WTC11 (cell line): Measurements from ENCODE around the gene SNTB2. TPM values are rescaled to one million over a fixed set of nuclear protein-coding genes. Genes with fewer than 3 reads are reported as not detected.

Experiments
- ATAC-seq: fragments of 200-7000 bp; cut with Tn5 transposase; 2 replicates; pipeline ENCODE4 v1.10.0; 2021; ENCODE audit warnings: mild to moderate bottlenecking, moderate library complexity
- CTCF ChIA-PET: fragments of 300-600 bp; sonication (Branson Sonifier 250); formaldehyde crosslinking; loops from one replicate; lab custom pipeline; 2021; ENCODE audit warnings: antibody characterized with exemption; lab: Charles Lee
- POLR2A ChIA-PET: fragments of 350-600 bp; sonication (Branson Sonifier 250); formaldehyde crosslinking; loops from one replicate; lab custom pipeline; 2021; ENCODE audit warnings: antibody characterized with exemption; lab: Charles Lee
- DNase-seq: peaks from one replicate; pipeline ENCODE4 v3.0.0; 2021; ENCODE audit warnings: low spot score
- H3K27ac Mint-ChIP-seq: 2 replicates; pipeline ENCODE4 v1.8.0; 2021; ENCODE audit warnings: mixed read lengths
- H3K27me3 Mint-ChIP-seq: 2 replicates; pipeline ENCODE4 v1.8.0; 2021; ENCODE audit warnings: low read depth, mild to moderate bottlenecking, moderate library complexity, mixed read lengths
- H3K36me3 Mint-ChIP-seq: 2 replicates; pipeline ENCODE4 v1.8.0; 2021; ENCODE audit warnings: mixed read lengths
- H3K4me1 Mint-ChIP-seq: 2 replicates; pipeline ENCODE4 v1.8.0; 2022; ENCODE audit warnings: mixed read lengths
- H3K4me3 Mint-ChIP-seq: 2 replicates; pipeline ENCODE4 v1.8.0; 2021; ENCODE audit warnings: mild to moderate bottlenecking, moderate library complexity, mixed read lengths
- H3K9me3 Mint-ChIP-seq: 2 replicates; pipeline ENCODE4 v1.8.0; 2021; ENCODE audit warnings: mixed read lengths
- GABPB1 ChIP-seq: sonication (generic); formaldehyde crosslinking; IDR thresholded peaks from 2 replicates; pipeline ENCODE4 v1.8.1; 2023; ENCODE audit warnings: mild to moderate bottlenecking, missing genetic modification reagents
- JUN ChIP-seq: sonication (generic); formaldehyde crosslinking; IDR thresholded peaks from 2 replicates; pipeline ENCODE4 v1.8.0; 2023; ENCODE audit warnings: mild to moderate bottlenecking, missing genetic modification reagents
- MLX ChIP-seq: sonication (generic); formaldehyde crosslinking; IDR thresholded peaks from 2 replicates; pipeline ENCODE4 v1.8.1; 2023; ENCODE audit warnings: mild to moderate bottlenecking, missing genetic modification reagents, moderate library complexity
- MYBL2 ChIP-seq: sonication (generic); formaldehyde crosslinking; IDR thresholded peaks from 2 replicates; pipeline ENCODE4 v1.8.1; 2023; ENCODE audit warnings: mild to moderate bottlenecking, moderate library complexity, missing genetic modification reagents
- NR1H2 ChIP-seq: sonication (generic); formaldehyde crosslinking; IDR thresholded peaks from 2 replicates; pipeline ENCODE4 v1.9.0; 2021; ENCODE audit warnings: mild to moderate bottlenecking, moderate library complexity, missing genetic modification reagents
- NR3C1 ChIP-seq: sonication (generic); formaldehyde crosslinking; conservative IDR thresholded peaks from 2 replicates; pipeline ENCODE4 v1.8.1; 2023; ENCODE audit warnings: low read depth, mild to moderate bottlenecking, missing genetic modification reagents
- SP1 ChIP-seq: sonication (generic); formaldehyde crosslinking; conservative IDR thresholded peaks from 2 replicates; pipeline ENCODE4 v1.8.1; 2022; ENCODE audit warnings: missing genetic modification reagents
- TEAD4 ChIP-seq: sonication (generic); formaldehyde crosslinking; IDR thresholded peaks from 2 replicates; pipeline ENCODE4 v1.8.0; 2022; ENCODE audit warnings: mild to moderate bottlenecking, missing genetic modification reagents
- ZBTB43 ChIP-seq: sonication (generic); formaldehyde crosslinking; IDR thresholded peaks from 2 replicates; pipeline ENCODE4 v1.8.1; 2023; ENCODE audit warnings: mild to moderate bottlenecking, missing genetic modification reagents
- ZNF121 ChIP-seq: sonication (generic); formaldehyde crosslinking; IDR thresholded peaks from 2 replicates; pipeline ENCODE4 v1.8.0; 2023; ENCODE audit warnings: missing genetic modification reagents
- ZNF263 ChIP-seq: sonication (generic); formaldehyde crosslinking; IDR thresholded peaks from 2 replicates; pipeline ENCODE4 v1.8.1; 2022; ENCODE audit warnings: low read depth, mild to moderate bottlenecking, moderate library complexity, missing genetic modification reagents
- ZNF425 ChIP-seq: fragments of 250-450 bp; sonication (Bioruptor Pico); conservative IDR thresholded peaks from 2 replicates; pipeline ENCODE4 v1.9.0; 2021; ENCODE audit warnings: mild to moderate bottlenecking
- ZNF512 ChIP-seq: sonication (generic); formaldehyde crosslinking; IDR thresholded peaks from 2 replicates; pipeline ENCODE4 v1.8.1; 2022; ENCODE audit warnings: missing genetic modification reagents, borderline replicate concordance
- total RNA-seq: library from RNA; stranded (reverse); gene quantifications from 3 replicates; pipeline ENCODE4 v1.2.3, GENCODE V29; 2021
- TF ChIP-seq, protein P1 (sequence below): sonication (generic); formaldehyde crosslinking; conservative IDR thresholded peaks from 2 replicates; pipeline ENCODE4 v1.8.1; 2022; ENCODE audit warnings: mild to moderate bottlenecking, missing genetic modification reagents
- TF ChIP-seq, protein P2 (sequence below): sonication (generic); formaldehyde crosslinking; IDR thresholded peaks from 2 replicates; pipeline ENCODE4 v1.8.0; 2022; ENCODE audit warnings: mild to moderate bottlenecking, missing genetic modification reagents
- TF ChIP-seq, protein P3 (sequence below): fragments of 200-600 bp; IDR thresholded peaks from 2 replicates; pipeline ENCODE4 v1.8.0; 2022; ENCODE audit warnings: antibody characterized with exemption
- TF ChIP-seq, protein P4 (sequence below): sonication (generic); formaldehyde crosslinking; IDR thresholded peaks from 2 replicates; pipeline ENCODE4 v1.8.1; 2023; ENCODE audit warnings: mild to moderate bottlenecking, moderate library complexity, missing genetic modification reagents

The SNTB2 gene
- total RNA-seq, 1 experiment from 2014 or later = 23.7 TPM

- no peak overlapping the region for H3K27ac Mint-ChIP-seq
- ChIA-PET CTCF (no interaction called here), POLR2A (no interaction called here)
- no peak overlapping the region for H3K4me3 Mint-ChIP-seq
- TF ChIP-seq ZNF263 (CRISPR knock-in tag) (no peak), GABPB1 (no peak), ZNF512 (no peak), JUN (no peak), MLX (CRISPR knock-in tag) (no peak), NR3C1 (CRISPR knock-in tag) (no peak), ZNF121 (CRISPR knock-in tag) (no peak), ZNF425 (CRISPR knock-in tag) (no peak), SP1 (CRISPR knock-in tag) (no peak), TEAD4 (CRISPR knock-in tag) (no peak), ZBTB43 (CRISPR knock-in tag) (no peak), MYBL2 (no peak), NR1H2 (no peak)
- TF ChIP-seq, protein P1, sequence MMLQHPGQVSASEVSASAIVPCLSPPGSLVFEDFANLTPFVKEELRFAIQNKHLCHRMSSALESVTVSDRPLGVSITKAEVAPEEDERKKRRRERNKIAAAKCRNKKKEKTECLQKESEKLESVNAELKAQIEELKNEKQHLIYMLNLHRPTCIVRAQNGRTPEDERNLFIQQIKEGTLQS = no peak
- TF ChIP-seq, protein P2, sequence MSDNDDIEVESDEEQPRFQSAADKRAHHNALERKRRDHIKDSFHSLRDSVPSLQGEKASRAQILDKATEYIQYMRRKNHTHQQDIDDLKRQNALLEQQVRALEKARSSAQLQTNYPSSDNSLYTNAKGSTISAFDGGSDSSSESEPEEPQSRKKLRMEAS (CRISPR knock-in tag) = no peak
- TF ChIP-seq, protein P3, sequence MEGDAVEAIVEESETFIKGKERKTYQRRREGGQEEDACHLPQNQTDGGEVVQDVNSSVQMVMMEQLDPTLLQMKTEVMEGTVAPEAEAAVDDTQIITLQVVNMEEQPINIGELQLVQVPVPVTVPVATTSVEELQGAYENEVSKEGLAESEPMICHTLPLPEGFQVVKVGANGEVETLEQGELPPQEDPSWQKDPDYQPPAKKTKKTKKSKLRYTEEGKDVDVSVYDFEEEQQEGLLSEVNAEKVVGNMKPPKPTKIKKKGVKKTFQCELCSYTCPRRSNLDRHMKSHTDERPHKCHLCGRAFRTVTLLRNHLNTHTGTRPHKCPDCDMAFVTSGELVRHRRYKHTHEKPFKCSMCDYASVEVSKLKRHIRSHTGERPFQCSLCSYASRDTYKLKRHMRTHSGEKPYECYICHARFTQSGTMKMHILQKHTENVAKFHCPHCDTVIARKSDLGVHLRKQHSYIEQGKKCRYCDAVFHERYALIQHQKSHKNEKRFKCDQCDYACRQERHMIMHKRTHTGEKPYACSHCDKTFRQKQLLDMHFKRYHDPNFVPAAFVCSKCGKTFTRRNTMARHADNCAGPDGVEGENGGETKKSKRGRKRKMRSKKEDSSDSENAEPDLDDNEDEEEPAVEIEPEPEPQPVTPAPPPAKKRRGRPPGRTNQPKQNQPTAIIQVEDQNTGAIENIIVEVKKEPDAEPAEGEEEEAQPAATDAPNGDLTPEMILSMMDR = no peak
- TF ChIP-seq, protein P4, sequence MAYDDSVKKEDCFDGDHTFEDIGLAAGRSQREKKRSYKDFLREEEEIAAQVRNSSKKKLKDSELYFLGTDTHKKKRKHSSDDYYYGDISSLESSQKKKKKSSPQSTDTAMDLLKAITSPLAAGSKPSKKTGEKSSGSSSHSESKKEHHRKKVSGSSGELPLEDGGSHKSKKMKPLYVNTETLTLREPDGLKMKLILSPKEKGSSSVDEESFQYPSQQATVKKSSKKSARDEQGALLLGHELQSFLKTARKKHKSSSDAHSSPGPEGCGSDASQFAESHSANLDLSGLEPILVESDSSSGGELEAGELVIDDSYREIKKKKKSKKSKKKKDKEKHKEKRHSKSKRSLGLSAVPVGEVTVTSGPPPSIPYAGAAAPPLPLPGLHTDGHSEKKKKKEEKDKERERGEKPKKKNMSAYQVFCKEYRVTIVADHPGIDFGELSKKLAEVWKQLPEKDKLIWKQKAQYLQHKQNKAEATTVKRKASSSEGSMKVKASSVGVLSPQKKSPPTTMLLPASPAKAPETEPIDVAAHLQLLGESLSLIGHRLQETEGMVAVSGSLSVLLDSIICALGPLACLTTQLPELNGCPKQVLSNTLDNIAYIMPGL (CRISPR knock-in tag) = no peak
- H3K36me3 Mint-ChIP-seq = peaks cover 4% of the 10 kb centered on the region
- no peaks in the 10 kb centered on the region for H3K9me3 Mint-ChIP-seq
- ATAC-seq (no peak), DNase-seq (no peak)
- H3K4me1 Mint-ChIP-seq = no peaks in the 10 kb centered on the region
- no peaks in the 10 kb centered on the region for H3K27me3 Mint-ChIP-seq
These were observed 161.3 kb downstream of the SNTB2 start for GRCh38 chr16:69348222-69348621.
